ENCODE results near the gene APOO.

DNA sequence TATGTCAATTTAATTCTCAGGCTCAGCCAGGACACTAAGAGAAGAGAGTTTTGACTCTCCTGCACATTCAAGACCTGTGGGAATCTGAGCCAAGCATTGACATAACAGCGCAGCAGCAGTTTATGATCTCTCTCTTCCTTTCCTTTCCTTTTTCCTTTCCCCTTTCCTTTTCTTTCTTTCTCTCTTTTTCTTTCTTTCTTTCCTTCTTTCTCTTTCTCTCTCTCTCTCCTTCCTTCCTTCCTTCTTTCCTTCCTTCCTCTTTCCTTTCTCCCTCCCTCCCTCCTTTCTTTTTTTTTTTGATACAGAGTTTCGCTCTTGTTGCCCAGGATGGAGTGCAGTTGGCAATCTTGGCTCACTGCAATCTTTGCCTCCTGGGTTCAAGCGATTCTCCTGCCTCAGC is 103.2 kb downstream of the APOO start:
- TF ChIP-seq, protein P1, sequence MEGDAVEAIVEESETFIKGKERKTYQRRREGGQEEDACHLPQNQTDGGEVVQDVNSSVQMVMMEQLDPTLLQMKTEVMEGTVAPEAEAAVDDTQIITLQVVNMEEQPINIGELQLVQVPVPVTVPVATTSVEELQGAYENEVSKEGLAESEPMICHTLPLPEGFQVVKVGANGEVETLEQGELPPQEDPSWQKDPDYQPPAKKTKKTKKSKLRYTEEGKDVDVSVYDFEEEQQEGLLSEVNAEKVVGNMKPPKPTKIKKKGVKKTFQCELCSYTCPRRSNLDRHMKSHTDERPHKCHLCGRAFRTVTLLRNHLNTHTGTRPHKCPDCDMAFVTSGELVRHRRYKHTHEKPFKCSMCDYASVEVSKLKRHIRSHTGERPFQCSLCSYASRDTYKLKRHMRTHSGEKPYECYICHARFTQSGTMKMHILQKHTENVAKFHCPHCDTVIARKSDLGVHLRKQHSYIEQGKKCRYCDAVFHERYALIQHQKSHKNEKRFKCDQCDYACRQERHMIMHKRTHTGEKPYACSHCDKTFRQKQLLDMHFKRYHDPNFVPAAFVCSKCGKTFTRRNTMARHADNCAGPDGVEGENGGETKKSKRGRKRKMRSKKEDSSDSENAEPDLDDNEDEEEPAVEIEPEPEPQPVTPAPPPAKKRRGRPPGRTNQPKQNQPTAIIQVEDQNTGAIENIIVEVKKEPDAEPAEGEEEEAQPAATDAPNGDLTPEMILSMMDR (IDR thresholded peaks at IDR 0.05) = no peak
- no peak for TF ChIP-seq POLR2A (IDR thresholded peaks at IDR 0.05)
